GM18868 (cell line): Measurements from ENCODE around the gene SRPK3.

Source experiments
- ATAC-seq: cut with Tn5 transposase; IDR thresholded peaks from one replicate; pipeline ENCODE4 v1.9.1; 2021; ENCODE audit warnings: mild to moderate bottlenecking, moderate library complexity; ENCODE audit not compliant: unreplicated experiment

The SRPK3 gene

DNA sequence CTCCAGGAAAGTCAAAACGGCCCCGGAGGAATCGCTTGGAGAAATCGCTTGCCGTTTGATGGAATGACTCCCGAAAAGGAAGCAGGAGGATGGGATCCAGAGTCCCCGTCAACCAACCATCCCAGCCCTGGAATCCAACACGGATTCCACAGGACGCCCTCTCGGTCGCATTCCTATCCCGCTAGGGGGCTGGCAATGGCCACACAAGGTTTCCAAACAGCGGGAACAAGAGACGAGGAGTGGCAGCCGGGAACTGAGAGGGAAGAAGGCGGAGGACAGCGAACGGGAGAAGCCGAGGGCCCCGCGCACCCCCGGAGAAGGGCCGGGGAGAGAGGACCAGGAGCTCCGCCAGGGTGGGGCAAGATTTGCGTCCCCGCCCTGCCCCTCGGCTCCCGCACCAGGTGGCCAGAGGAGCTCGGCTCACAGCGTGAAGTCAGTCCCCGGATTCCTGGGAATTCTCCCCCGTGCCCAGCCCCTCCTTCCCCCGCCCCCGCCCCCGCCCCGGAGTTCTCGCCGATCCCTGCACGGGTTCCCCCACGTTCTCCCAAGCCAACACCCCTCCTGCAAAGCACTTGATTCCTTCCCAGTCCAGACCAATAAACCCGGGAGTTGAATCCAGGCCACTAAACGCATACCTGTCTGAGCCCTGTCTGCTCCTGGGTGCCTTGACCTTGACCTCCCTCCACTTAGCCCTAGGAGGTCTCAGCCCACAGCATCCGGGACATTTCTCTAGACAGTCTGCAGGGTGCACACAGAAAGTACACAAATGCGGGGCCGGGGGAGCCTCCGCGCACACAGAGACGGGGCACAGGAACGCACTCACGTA is 48.1 kb downstream of the SRPK3 start:
- no peak for ATAC-seq

DNA sequence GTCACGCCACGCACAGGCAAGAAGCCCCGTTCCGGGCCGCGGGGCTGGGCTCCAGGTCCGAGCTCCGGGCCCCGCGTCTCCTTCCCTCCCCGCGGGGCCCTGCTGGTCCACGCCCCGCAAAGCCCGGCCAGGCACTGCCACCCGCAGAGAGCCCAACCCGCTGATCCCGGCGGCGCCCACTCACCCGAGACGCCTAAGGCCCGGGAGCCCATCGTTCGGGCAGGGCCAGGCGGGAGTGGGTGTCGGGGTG is 48.6 kb downstream of the SRPK3 start:
- ATAC-seq: no peak

DNA sequence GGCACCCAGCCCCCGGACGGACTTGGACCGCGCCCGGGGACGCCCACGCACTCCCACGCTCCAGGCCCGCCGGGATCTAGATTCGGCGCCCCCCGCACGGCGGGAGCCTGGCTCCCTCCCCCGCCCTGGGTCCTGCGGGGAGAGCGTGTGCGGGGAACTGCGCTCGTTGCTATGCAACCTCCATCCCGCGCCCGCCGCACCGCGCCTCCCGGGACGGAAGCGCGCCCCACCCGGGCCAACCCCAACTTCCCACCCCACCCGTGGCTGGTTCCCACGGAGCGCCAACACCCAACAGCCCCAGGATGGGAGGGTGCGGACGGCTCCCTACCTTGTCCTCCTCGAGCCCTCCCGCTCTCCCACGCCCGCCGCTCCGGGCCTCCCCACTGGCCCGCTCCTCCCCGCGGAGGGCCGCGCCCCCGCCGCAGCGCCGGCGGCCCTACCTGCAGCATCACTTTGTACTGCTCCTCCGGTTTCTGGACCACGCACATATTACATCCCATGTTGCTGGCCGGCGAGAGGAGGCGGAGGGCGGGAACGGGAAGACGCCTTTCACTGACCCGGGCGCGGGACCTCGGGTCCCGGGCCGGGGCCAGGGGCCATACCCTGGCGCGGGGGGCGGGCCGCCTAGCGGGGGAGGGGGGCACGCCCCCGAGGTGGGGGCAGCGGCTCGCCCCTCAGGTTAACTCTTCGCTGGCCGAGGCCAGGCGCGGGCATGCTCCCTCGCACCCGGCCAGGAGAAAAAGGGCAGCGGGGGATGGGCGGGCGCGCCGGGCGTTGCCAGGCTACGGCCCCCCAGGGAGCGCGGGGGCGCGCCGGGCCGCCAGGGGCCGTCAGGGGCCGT is 49.2 kb downstream of the SRPK3 start, which contains the start of gene PDZD4:
TSS of gene PDZD4 (minus strand) at position 746 of the 841 bp plus-strand sequence. CDS start at position 500, 246 bp downstream.
- no peak for ATAC-seq

DNA sequence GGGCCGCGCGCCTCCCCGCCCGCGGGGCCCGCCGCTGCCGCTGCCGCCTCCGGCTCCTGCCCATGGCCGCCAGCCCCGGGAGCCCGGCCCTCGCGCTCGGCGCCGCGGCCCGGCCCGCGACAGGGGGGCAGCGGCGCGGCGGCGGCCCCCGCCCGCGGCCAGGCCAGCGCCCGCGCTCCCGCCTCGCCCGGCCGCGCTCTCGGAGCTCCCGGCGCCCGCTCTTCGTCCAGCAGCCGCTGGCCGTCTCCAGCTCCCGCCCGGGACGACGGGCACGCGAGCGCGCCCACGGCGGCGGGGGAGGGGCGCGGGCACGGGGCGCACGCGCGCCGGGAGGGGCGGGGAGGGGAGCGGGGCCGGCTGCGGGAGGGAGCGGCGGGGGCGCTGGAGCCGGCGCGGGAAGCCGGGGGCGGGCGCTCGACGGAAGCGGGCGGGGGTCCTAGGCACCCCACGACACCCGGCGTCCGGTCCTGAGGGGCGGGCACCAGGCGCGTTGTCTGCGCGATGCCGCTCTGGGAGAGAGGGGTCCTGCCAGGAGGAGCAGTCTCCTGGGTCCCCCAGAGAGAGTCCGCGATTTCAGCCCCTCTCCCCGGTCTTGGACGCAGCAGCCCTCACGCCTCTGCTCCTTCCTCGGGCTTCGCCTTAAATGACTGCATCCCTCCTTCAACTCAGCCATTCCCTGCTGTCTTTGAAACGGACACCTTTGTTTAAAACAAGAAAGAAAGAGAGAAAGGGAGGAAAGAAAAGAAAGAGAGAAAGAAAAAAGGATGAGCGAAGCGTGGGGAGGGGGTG is 50.0 kb downstream of the SRPK3 start:
- no peak for ATAC-seq

DNA sequence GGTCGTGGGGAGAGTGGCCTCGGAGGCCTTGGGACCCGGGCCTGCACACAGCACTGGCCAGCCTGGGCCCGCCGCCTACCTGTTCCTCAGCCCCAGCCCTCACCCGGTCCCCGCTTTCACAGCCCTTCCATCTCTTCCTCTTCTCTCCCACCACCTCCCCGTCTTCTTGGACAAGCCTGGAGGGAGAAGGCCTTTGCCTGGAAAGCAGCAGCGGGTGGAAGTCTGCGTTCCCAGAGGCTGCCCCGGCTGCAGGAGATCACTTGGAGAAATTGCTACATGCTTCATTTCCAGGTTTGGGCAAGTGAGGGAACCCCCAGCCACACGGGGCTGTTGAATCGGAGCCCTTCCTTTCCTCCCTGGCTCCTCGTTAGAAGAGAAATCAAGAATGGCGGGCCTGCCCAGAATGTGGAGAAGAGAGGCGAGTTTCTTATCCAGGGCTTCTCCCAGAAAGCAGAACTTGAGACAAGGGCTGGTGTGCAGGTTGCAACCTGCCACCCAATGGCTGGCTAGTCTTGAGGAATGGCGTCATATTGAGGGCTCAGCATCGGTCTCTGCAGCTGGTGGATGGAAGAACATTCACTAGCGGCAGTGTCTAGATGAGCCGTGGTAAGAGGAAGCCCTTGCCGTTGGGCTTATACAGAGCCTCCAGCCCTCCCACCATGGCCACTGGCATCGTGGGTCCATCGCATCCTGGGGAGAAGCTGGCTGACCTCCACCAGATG is 50.7 kb downstream of the SRPK3 start:
- ATAC-seq: no peak

DNA sequence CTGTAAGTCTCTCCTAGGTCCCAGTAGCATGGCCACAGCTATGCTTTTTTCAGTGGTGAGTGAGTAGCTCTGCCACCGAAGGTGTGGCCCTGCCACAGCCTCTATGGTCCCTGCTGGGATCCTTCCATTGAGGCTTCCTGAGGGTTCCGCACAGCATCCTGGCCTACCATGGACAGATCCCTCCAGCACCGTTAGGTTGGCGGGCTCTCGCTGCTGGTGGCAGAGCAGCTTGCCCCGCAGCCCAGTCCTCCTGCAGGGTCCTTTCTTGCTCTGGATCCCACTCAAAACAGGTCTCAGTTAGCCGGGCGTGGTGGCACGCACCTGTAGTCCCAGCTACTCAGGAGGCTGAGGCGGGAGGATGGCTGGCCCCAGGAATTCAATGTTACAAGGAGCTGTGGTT is 51.9 kb downstream of the SRPK3 start:
- no peak for ATAC-seq
